HK-2 (cell line): ENCODE data around the gene PXMP4.
A peak's percentile ranks its signal among the peaks of the same experiment; 100 is the strongest.

Experiments
- DNase-seq: peaks from one replicate; pipeline ENCODE4 v3.0.0-alpha.2; 2018; ENCODE audit not compliant: unreplicated experiment

The PXMP4 gene

DNA sequence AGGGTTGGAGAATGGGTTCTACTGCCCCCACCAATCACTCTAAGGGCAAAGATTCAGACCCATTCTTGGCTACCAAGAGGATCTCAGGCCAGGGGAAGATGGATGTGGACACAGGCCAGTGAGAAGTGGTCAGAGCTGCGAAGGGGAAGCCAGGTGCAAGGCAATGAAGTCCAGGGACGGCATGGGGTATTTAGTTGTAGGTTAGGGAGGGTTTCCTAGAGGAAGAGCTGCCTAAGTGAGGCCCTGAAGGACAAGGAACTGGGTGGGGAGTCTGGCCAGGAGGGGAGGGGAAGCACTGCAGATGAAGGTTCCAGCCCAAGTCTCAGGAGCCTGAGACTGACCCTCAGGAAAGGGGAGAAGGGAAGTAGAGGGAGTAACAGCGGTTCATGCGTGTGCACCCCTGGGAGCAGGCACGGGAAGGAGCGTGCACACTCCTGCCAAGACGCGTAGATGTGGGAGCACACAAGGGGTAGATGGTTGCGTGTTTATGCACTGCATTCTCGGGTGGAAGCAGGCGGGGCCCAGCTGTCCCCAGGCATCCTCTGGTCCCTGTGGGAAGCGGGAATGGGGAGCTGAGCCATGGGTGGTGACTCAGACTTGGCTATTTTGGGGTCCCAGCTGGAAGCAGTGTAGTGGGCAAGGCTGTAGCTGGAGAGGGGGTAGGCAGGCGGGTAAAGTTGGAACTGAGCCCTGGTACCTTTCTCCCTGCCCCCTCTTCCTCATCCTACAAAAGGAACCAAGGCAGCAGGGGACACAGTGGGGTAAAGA, 50.1 kb downstream of the PXMP4 start:
- no peak for DNase-seq

DNA sequence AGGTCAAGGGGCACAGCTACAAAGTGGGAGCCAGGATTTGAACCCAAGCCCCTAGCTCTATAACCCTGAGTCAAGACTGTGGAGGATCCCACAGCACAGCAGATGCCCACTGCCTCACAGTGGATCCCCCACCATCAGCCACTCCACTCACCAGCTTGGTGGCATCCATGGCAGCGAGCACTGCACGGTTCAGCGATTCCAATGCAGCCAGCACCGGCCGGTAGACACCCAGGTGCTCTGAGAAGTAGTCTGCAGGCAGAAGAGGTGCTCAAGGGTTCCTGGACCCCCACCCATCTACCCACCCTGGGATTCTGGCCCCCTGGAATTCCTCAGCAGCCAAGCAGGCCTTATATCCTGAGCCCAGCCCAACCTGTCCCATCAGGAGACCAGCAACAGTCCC, 50.9 kb downstream of the PXMP4 start:
- no peak for DNase-seq

DNA sequence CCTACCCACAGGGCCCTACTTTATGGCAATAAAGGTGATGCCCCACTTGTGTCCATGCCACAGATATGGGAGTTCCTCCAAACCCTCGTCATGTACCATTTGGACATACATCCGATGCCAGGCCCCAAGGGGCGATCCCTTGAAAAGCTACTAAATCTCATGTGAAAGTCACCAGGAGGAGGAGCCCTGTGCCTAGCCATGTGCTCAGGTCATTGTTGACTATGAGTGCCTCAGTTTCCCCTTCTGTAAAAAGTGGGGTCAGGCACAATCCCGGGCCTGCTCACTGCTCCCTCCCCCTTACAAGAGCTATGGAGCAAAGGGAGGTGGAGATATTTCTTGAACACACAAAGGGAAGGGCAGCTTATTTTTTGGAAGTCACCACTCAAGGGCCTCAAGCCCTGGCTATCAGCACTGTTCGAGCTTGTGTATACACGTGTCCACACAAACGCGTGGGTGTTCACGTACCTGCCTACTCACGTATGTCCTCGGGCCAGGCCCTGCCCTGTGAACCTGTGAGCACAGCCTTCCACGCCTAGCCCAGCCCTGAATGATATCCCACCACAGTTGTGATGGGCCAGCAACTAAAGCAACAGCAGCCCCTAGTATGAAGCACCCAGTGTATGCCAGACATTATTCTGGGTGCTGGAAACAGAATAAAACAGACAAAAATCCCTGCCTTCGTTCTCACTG, 51.5 kb downstream of the PXMP4 start:
- DNase-seq: no peak

DNA sequence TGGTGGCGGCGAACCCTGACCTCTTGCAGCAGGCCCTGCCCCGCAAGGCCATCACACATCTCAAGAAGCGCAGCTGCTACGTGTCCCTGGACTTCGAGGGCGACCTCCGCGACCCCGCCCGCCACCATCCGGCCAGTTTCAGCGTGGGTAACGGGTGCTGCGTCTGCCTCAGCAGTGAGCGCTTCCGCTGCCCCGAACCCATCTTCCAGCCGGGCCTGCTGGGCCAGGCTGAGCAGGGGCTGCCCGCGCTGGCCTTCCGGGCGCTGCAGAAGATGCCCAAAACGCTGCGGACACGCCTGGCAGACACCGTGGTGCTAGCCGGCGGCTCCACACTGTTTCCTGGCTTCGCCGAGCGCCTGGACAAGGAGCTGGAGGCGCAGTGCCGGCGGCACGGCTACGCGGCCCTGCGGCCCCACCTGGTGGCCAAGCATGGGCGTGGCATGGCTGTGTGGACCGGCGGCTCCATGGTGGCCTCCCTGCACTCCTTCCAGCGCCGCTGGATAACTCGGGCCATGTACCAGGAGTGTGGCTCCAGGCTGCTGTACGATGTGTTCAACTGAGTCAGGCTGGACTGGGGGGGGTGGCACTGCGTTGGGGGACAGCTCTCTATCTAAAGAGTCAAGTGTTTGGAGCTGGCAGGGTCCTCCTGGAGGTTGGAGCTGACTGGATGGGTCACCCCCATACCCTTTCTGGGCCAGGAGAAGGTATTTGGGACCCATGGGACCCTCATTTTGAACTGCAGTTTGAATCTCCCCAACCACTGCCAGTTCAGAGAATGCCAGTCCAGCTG, 52.2 kb downstream of the PXMP4 start:
- DNase-seq: peak; percentile 93

DNA sequence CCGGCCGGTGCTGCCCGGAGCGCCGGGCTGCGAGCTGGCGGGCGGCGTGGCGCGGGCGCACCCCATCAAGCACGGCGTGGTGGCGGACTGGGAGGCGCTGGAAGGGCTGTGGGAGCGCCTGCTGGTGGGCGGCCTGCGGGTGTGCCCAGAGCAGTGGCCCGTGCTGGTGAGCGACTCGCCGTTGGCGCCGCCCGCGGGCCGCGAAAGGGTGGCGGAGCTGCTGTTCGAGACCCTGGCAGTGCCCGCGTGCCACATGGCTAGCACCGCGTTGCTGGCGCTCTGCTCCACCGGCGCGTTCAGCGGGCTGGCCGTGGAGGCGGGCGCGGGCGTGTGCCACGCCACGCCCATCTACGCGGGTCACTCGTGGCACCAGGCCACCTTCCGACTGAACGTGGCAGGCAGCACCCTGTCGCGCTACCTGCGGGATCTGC, 52.9 kb downstream of the PXMP4 start:
- DNase-seq: peak; percentile 81

DNA sequence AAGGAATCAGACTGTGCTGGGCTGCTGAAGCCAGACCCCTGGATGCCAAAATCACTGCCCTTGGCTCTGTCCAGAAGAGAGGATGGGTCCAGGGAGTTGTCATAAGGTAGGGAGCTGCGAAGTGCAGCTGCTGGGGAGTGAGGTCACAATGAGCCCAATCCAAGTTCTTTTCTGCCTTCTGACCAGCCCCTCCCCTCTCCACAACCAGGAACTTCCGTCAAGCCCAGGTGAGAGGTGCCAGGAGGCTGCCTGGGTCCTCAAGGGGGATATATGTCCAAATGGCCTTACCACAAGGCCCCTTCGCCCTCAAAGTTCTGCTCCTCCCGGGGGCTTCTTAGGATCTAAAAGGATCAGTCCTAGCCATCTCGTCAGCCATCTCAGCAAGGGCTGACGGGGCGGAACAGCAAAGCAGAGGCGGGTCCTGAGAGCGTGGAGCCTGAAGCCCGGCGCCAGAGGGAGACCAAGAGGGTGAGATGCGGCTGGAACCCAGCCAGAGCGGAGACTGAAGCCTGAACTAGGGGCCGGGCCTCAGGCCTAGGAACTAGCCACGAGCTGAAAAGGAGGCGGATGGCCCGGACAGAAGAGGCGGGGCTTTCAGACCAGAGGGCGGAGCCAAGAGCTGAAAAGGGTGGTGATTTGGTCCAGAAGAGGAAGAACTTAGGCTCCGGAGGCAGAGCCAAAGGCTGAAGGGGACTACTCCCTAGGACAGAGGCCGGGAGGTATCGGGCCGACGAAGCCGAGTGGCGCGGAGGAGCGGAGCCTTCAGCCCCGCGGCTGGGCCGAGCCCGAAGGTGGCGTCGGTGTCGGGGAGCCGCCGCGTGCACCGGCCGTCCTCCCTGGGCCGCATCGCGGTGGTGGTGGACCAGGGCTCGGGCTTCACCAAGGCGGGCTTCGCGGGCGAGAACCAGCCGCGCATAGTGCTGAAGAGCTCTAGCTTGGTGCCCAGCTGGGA, 53.5 kb downstream of the PXMP4 start, which contains the start of gene ACTL10:
TSS of gene ACTL10 (plus strand) at position 651 of the 952 bp plus-strand sequence. CDS start 555 bp downstream, outside the sequence.
- DNase-seq: peak; percentile 100

DNA sequence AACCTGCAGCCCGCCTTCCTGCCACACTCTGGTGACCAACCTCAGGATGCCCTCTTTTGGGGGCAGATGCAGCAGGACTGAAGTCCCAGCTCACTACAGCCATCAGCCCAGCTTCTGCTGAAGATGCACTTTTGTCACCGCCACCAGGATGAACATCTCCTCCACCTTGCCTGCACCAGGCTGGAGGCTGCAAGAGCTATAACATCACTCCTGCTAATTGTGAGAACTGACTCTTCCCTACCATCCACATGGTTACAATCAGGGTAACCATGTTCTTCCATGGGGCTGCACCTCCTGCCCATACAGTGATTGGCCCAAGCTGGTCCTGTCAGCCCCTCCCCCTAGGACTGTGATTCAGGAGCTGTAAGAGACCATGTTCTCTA, 55.4 kb downstream of the PXMP4 start:
- DNase-seq: no peak

DNA sequence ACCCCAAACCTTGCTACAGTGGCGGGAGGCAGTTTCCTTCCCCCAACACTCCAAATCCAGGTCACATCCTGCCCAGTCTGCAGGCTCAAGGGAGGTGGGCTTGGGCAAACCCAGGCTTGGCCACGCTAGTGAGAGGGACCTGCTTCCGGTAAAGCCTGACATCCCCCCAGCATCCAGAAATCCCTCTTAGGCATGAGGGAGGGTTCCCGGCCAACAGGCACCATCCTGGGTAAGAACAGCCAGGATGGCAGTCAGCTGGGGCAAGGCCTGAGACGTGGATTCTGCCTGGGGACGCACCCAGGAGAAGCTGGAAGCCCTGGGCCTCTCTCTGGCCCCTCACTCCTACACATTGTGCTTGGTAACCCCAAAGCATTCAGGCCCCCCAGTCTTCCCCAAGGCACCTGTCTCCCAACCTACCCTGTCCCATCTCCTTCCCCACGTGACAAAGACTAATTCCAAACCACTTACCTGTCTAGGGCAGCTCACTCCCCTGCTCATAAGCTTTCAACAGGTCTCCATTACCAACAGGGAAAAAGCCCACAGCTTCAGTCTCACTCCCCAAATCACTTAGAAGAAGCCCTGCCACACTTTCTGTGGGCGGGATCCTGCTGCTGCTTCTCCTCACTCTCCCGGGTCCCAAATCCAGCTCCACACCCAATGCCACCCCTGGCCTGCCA, 55.9 kb downstream of the PXMP4 start:
- DNase-seq: no peak

DNA sequence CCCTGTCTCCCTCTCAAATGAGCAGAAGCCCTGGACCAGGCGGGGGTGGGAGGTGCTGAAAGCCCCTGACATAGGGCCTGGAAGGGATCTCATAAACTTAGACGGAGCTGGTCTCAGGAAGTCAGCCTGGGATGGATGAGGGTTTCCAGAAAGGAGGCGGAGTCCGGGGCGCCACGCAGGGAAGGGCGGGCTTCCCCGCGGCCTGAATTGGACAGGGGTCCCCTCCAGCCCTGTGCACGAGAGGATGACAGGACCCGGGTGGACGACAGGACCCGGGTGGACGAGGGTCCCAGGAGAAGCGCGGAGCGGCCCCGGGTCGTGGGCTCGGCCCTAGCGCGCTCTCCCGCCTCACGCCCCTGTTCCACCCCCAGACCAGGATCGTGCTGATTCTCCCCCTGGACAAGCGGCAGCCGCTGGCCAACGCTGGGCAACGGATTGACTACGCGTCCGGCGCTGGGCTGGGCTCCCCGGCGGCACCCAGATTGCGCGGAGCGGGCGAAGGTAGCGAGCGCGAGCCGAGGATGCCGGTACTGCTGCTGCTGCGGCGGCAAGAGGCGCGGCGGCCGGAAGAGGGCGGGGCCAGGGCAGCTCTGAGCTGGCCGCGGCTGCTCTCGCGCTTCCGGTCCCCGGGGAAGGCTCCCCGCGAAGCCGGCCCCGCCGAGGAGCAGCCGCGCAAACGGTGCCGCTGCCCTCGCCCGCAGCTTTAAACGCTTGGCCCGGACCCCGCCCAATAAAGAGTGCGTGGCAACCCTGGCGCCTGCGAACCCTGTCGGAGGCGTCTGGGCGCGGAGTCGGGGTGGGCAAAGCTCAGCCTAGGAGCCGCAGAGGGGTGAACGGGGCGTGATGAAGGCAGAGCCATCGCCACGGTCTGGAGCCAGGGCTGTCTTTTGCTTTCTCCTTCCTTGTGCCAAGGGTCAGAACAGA, 56.7 kb downstream of the PXMP4 start:
- DNase-seq: peak; percentile 86

DNA sequence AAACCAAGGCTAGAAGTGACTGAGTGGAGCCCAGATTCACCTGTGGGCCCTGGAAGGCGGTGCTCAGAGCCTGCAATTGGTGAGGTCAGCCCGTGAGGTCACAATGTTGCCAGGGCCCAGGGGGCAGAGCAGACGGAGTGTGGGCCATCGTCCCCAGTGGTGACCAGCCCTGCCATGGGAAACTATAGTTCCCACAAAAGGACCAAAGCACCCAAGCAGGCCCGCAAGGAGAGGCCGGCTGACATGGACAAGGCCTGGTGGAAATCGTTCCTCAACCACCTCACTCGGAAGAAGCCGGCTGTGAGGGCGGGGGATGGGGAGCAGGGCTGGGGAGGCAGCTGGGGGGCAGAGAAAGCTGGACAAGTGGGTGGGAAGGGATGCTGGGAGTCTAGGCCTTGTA, 57.9 kb downstream of the PXMP4 start, which contains the start of gene C20orf144:
TSS of gene C20orf144 (plus strand) at position 156 of the 400 bp plus-strand sequence. CDS start at position 175, 19 bp downstream.
- no peak for DNase-seq

DNA sequence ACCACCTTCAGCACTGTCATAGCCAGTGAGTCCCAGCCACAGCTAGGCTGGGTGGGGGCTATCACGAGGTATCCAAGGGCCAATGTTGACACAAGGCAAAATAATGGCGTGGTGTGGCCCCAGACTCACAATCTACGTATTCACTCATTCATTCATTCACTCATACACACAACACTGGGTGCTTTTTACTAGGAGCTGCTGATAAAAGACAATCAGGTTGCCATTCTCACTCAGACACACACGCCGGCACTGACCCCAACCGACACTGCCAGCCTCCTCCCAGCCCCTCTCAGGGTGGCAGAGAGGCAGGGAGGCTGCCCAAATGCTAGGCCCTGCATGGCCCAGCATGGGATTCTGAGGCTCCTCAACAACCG, 59.4 kb downstream of the PXMP4 start:
- no peak for DNase-seq

DNA sequence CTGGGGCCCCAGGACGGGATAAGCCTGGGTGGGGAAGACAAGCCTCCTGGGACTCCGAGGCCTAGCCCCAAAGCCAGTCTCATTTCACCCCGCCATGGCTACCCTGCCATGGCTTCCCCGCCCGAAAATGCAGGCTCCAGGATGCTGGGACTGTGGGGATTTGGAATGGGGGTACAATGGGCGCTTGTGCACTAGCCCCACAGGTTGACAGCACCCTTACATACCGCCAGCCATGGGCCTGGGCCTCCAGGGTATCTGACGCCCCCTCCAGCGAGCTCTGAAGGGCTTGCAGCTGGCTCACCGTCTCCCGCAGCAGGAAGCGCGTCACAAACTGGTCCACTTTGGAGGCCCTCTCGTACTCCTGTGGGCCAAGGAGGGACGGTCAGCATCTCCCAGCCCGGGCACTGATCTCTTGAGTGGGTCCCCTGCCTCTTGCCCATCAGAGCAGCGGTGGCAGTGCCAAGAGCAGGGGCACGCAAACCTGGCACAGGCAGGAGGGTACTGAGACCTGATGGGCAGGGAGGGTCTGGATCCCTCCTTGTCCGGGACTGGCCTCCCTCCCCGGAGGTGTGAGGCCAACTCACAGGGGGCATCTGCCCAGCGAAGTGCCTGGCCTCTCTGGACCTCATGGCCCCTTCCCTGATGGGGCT, 60.0 kb downstream of the PXMP4 start:
- no peak for DNase-seq

DNA sequence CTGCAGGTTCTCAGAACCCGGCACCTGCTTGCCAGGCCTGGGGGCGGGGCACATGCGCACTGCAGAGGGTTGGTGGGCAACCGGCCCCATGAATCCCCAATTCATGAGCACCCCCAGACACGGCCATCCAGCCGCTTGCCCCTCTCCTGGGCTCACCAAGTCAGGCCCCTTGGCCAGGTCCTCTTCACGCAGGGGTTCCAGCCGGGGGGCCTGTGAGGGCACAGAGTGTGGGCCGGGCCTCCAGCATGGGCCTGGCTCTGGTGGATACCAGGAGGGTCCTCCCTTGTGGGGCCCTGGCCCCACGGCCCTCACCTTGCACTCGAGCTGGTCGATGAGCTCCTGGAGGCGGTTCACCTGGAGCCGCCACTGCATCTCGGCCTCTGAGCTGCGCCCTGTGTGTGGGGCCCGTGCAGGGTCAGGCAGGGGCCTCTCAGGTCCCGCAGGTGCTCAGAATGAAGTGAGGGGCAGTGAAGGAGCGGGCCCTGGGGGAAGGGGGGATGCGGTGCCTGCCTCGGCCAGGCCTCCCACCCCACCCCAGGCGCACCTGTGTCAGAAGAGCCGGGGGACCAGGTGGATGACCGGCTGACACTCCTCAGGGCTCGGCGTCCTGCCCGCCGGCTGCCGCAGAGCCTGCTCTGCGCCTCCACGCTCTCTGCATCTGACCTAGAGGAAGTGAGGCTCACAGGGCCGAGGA, 60.6 kb downstream of the PXMP4 start:
- DNase-seq: no peak

DNA sequence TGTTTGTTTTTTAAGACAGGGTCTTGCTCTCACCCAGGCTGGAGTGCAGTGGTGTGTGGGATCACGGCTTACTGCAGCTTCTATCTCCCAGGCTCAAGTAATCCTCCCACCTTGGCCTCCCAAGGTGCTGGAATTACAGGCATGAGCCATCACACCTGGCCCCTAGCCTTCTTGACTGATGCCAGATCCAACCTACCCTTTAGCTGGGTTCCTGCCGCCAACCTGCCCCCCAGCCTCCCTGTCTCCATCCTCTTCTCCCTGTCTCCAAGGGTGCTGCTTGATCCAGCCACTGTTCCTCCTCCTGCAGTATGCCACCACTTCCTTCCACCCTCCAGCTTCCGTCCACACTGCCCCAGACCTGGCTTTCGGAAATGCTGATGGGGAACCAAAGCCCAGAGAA, 61.2 kb downstream of the PXMP4 start:
- no peak for DNase-seq

DNA sequence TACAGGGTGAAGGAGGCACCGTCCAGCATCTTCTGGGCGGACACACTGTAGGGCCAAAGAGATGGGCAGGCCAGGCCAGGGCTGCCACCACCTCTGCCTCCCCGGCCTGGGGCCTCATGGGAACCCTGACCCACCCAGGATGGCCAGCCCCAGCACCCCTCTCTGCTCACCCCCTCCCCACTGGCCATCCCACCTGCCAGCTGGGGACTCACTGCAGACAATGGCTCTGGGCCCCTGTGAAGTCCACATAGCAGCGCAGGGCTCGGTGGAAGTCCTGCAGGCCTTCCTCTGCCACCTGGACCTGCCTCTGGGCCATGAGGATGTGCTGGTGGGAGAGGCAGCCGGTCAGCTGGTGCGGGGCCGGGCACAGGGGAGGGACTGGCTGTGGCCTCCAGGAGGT, 61.6 kb downstream of the PXMP4 start:
- DNase-seq: no peak

DNA sequence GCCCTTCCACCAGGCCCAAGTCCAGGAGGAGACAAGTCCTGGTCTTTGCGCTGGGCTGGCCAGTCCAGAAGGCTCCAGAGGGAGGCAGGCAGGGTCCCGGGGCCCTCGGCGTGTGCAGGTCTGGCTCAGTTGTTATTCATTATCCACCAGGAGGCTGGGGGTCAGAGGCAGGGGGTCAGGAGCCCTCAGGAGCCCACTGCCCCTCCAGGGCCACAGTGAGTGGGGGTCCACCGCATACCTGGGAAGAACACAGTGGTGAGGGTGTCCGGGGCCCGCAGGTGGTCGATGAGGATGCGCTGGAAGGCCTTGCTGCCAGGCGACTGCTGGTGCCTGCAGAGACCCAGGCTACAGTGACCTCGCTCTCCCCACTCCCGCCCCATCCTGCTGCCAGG, 62.4 kb downstream of the PXMP4 start:
- DNase-seq: no peak

DNA sequence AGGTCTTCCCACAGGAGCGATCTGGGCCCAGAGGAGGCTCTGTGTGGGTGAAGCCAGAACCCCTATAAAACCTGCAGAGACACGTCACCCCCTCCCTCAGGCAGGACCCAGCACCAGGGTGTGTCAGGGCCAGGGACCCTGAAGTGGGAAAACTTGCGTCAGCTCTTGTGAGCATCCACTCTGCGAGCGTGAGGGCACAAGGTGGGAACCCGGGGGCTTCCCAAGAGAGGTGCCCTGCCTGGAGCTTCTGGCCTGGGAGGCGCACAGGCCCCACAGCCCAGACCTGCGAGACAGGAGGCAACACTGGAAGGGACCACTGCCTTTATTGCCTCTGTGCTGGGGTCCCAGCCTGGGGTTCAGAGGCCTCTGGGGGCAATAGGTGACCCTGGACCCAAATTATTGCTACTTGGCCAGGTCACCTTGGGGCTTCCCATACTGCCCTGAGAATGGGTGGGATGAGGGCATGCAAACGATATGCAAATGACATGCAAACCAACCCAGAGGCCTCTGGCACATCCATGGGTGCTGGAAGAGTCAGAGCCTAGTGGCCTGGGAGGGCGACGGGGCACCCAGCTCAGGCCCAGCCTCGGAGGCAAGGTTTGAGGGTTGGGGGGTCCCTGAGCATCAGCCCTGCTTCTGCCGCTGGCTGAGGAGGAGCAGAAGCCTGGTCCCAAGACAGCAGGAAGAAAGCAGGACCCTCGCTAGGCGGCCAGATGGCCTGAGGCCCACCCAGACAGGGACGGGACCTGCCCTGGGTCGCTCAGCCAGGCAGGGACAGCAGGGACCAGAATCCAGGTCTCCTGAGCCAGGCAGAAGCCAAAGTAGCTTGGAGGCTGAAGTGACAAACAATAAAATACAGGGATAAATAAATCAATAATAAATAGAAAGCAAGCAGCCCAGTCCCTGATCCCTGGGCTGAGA, 63.1 kb downstream of the PXMP4 start:
- no peak for DNase-seq
